RPMI7951 (cell line): Measurements from ENCODE around the gene SMIM45.
"Not testable (repeated sequence)": the region's sequence is repeated elsewhere in the genome, so short reads cannot be mapped to it uniquely, and the experiment has no call there.

Experiments
- DNase-seq: peaks from one replicate; pipeline ENCODE4 v3.0.0-alpha.2; 2012; ENCODE audit warnings: low read depth

SMIM45 gene

GRCh38 chr22:41934284-41935014, 17.5 kb upstream of the SMIM45 start:
- DNase-seq, result no peak

- DNase-seq, result no peak
Observed at GRCh38 chr22:41935015-41935351, 17.0 kb upstream of the SMIM45 start.

GRCh38 chr22:41935509-41935908, 16.4 kb upstream of the SMIM45 start:
- DNase-seq, result no peak

GRCh38 chr22:41936894-41937169, 15.1 kb upstream of the SMIM45 start:
- no peak for DNase-seq

- DNase-seq, result no peak
Observed at GRCh38 chr22:41939981-41940831, 11.7 kb upstream of the SMIM45 start.

GRCh38 chr22:41940832-41941765, 10.9 kb upstream of the SMIM45 start:
- peak; percentile 61 for DNase-seq

- DNase-seq, result no peak
Observed at GRCh38 chr22:41943661-41944209, 8.2 kb upstream of the SMIM45 start.

- DNase-seq, result peak; percentile 92
Observed at GRCh38 chr22:41946629-41947423, 5.1 kb upstream of the SMIM45 start, which contains the start of gene CENPM. TSS of gene CENPM (minus strand) at chr22:41947152. CDS start at chr22:41947076, 76 bp downstream.

GRCh38 chr22:41947424-41948080, 4.4 kb upstream of the SMIM45 start:
- DNase-seq, result no peak

- no peak for DNase-seq
Observed at GRCh38 chr22:41948142-41948541, 3.8 kb upstream of the SMIM45 start.

- DNase-seq, result not testable (repeated sequence)
Observed at GRCh38 chr22:41948928-41949296, 3.0 kb upstream of the SMIM45 start.

GRCh38 chr22:41949297-41949965, 2.5 kb upstream of the SMIM45 start:
- DNase-seq, result no peak

- DNase-seq, result no peak
Observed at GRCh38 chr22:41952713-41953112, 763 bp downstream of the SMIM45 start.

- DNase-seq, result no peak
Observed at GRCh38 chr22:41957941-41958556, 6.1 kb downstream of the SMIM45 start.

- DNase-seq, result no peak
Observed at GRCh38 chr22:41963453-41964111, 11.6 kb downstream of the SMIM45 start.

GRCh38 chr22:41964112-41964491, 12.2 kb downstream of the SMIM45 start:
- DNase-seq, result no peak

GRCh38 chr22:41966225-41966606, 14.3 kb downstream of the SMIM45 start:
- no peak for DNase-seq

GRCh38 chr22:41966607-41967240, 14.8 kb downstream of the SMIM45 start:
- peak; percentile 91 for DNase-seq

- DNase-seq, result no peak
Observed at GRCh38 chr22:41968601-41969000, 16.7 kb downstream of the SMIM45 start.
